Measurements from ENCODE around the gene RAB20.
"Not testable (repeated sequence)": the region's sequence is repeated elsewhere in the genome, so short reads cannot be mapped to it uniquely, and the experiment has no call there.

Gene RAB20, protein sequence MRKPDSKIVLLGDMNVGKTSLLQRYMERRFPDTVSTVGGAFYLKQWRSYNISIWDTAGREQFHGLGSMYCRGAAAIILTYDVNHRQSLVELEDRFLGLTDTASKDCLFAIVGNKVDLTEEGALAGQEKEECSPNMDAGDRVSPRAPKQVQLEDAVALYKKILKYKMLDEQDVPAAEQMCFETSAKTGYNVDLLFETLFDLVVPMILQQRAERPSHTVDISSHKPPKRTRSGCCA

GRCh38 chr13:110561344-110562035 is at the start of gene RAB20:
TSS of gene RAB20 (minus strand) at chr13:110561722. CDS start at chr13:110561519, 203 bp downstream.
- DNase-seq = peak; percentile 6

DNA sequence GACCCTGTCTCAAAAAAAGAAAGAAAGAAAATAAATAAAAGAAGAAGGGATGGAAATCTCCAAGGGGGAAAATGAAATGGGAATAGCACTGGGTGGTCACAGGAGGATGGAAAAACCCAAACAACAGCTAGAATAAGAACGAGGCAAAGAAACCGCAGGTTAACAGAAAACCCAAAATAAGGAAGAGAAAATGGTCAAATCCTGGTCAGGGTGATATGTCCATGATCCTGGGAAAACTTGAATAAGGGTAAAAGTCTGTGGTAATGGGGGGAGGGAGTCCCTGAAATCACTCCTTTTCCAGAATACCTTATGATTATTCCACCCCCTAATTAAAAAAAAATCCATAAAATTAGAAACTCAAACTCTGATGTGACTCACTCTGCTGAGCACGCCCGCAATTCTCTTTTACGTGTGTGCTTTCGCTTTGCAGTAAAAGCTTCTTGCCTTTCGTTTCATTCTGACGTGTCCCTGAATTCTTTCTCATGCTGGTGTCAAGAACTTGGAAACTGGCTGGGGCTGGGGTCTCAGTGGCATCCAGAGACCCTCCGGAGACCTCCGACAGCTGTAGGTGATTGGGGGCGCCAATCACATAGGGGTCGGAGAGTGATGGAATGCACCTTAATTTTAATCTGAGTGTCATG is 49.6 kb upstream of the RAB20 start:
- no peak for DNase-seq

DNA sequence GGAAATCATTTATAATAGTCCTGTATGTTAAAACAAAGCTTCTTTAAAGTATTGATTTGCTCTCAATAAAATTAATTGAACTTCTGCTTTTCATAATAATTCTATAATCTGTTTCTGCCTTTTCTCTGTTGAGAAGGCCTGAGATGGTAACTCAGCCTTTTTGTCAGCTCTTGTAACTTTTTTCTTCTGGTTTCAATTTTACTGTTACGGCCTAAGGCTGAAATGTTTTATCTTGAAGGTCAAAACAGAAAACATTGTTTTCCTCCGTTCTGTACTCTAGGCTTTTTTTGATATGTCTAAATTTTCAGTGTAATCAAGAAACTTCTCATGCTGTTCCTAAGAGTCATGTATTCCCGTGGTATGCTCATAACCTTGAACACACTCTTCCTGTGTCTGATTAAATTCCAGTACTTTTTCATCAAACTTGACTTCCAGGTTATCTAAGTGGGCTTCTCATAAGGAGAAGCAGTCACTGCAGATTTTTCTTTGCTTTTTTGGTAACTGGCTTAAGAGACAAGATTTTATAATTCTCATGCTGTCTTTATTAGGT is 46.2 kb upstream of the RAB20 start:
- DNase-seq = no peak

- DNase-seq = not testable (repeated sequence)
Observed at GRCh38 chr13:110606281-110606680, 44.8 kb upstream of the RAB20 start.

DNA sequence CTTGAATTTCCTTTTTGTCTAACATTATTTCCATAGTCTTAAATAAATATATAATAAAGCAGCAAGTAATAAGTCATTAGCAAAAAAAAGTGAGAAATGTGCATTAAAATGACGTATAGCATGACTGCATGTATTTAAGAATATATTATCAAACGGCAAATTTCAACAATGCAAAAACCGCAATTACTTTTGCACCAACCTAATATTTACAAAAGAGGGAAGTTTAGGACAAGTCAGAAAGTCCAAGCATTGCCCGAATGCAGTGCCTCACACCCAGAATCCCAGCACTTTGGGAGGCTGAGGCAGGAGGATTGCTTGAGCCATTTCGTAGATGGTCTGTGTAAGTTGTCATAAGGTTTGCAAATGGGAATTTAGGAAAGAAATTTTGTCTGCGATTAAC is 43.6 kb upstream of the RAB20 start:
- no peak for DNase-seq

- no peak for DNase-seq
Observed at GRCh38 chr13:110600980-110601379, 39.5 kb upstream of the RAB20 start.

DNA sequence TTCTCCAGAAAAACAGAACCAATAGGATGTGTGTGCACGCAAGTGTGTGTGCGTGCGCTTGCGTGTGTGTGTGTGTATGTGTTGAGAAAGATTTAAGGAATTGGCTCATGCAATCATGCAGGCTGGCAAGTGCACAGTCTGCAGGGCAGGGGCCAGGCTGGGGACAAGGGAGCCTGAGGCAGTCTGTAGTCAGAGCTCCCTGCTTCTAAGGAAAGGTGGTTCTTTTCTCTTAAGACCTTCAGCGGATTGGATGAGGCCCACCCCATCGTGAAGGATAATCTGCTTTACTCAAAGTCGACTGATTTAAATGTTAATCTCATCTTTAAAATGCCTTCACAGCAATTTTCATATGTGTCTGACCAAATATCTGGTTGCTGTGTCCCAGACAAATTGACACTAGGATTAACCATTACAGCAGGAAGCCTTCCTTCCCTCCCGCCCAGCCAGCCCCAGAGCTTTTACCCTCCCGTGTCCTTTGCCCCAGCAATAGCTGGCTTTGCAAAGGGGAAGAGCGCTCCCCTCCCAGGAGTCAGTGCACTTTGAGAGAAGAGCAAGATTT is 38.8 kb upstream of the RAB20 start:
- no peak for DNase-seq

DNA sequence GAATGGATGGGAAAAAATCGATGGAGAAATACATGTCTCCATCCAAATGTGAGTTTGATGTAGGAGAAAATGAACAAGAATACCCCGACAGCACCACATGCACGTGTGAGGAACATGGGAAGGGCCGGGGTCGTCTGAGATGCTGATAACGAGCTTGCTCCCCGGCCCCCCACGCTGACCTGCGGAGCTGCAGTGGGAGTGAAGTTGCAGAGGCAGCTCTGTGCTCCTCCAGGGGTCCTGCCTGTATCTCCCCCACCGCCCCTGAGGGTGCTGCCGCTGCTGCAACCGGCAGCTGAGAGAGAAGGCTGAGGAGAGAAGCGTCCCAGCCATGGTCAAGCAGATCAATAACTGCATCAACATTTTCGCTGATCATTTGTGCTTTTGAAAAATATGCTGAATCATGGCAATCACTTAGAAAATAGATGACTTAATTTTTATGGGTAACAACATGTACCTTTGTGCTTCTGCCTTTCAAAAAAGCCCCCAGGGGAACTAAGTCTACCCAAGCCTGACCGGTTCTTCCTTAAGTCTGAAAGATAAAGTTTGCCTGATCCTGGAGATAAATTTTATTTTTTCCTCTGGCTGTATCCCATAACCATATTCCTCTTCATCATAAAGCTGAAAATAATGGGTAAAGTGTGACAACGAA is 35.6 kb upstream of the RAB20 start:
- no peak for DNase-seq

GRCh38 chr13:110593430-110594130 is 32.1 kb upstream of the RAB20 start:
- peak; percentile 40 for DNase-seq

- no peak for DNase-seq
Observed at GRCh38 chr13:110592665-110593064, 31.1 kb upstream of the RAB20 start.

GRCh38 chr13:110590577-110590976 is 29.1 kb upstream of the RAB20 start:
- DNase-seq = no peak

DNA sequence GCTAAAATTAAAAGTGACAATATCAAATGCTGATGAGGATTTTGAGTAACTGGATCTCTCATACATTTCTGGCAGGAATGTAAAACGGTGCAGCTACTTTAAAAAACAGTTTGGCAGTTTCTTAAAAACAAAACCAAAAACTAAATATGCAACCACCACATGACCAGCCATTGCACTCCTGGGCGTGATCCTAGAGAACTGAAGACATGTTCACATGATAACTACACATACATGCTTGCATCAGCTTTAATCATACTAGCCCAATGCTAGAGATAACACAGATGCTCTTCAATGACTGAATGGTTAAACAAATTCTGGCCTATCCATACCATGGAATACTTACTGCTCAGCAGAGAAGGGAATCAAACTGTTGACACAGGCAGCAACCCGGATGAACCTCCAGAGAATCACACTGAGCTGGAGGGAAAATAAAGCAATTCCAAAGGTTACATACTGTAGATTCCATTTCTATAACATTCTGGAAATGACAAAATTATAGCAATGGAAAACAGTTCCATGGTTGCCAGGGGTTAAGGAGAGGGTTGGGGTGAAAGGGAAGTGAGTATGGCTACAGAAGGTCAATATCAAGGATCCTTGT is 28.4 kb upstream of the RAB20 start:
- DNase-seq = no peak

DNA sequence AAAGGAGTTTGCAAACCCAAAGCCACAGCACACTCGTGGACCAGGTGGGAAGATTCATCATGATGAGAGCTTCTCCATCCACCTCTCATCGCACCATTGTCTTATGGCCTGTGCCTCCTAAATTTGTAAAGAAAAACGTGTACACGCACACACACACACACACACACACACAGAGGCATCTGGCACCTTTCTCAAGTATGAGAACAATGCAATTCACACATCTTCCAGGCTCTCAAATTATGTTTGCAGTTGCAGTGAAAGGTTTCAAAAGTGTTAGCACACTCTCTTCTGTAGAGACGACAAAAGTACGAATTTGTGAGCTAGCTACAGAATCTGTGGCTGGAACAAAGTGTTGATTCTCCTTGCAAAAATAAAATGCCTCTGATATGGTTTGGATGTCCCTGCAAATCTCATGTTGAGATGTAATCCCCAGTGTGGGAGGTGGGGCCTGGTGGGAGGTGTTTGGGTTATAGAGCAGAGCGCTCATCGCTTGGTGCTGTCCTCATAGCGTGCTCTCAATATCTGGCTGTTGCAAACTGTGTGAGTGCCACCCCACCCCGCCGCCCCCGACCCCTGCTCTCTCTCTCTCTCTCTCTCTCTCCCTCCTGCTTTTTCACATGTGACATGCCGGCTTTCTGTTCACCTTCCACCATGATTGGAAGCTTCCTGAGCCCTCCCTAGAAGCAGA is 21.8 kb upstream of the RAB20 start:
- no peak for DNase-seq

DNA sequence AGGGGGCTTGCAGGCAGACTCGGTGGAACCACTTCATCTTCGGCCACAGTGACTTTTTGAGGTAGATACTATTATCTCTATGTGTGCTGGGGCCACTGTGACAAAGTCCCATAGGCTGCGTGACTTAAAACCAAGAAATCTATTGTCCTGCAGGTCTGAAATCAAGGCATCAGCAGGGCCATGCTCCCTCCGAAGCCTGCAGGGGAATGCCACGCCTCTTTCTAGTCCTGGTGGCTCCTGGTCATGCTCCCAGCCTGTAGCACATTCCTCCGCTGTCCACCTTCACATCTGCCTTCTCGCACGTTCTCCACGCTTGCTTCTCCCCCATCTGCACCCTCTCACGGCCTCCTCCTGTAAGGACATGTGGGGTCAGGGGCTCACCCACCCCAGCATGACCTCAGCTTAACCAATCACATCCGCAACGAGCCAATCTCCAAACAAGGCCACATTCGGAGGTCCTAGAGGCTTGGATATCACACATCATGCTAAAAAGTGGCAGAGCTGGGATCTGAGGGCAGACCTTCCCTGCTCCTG is 21.0 kb upstream of the RAB20 start:
- no peak for DNase-seq

GRCh38 chr13:110581506-110582185 is 20.1 kb upstream of the RAB20 start:
- no peak for DNase-seq

GRCh38 chr13:110580800-110581199 is 19.3 kb upstream of the RAB20 start:
- no peak for DNase-seq

GRCh38 chr13:110578363-110578762 is 16.8 kb upstream of the RAB20 start:
- no peak for DNase-seq

GRCh38 chr13:110576736-110577476 is 15.4 kb upstream of the RAB20 start:
- DNase-seq = no peak

- no peak for DNase-seq
Observed at GRCh38 chr13:110576070-110576394, 14.5 kb upstream of the RAB20 start.
